SK-N-SH (cell line): ENCODE results near the gene GSC. TPM values are rescaled to one million over a fixed set of nuclear protein-coding genes. Genes with fewer than 3 reads are reported as not detected.

ENCODE experiments used
- CTCF ChIA-PET: fragments of 300-600, 350-600 bp; formaldehyde crosslinking; extraction: SDS; loops from one replicate; lab custom pipeline; 2021; lab: Yijun Ruan, JAX
- POLR2A ChIA-PET: fragments of 350-600 bp; sonication (Branson Sonifier 250); formaldehyde crosslinking; extraction: SDS; loops from one replicate; lab custom pipeline; 2020; ENCODE audit warnings: antibody characterized with exemption, inconsistent platforms; lab: Yijun Ruan, JAX
- DNase-seq: peaks from one replicate; pipeline ENCODE4 v3.0.0; 2012
- H2AFZ ChIP-seq: fragments of 200-600 bp; sonication (generic); 2 replicates; pipeline ENCODE4 v1.8.1; 2016; ENCODE audit warnings: antibody characterized with exemption, mild to moderate bottlenecking, low read depth
- H3F3A ChIP-seq: fragments of 200-600 bp; sonication (generic); replicated peaks from 2 replicates; pipeline ENCODE3; 2016; ENCODE audit warnings: antibody characterized with exemption, mild to moderate bottlenecking; ENCODE audit not compliant: insufficient read depth
- H3K27ac ChIP-seq, 2 experiments: fragments of 200-500 bp in 1 of 2; fragments of 200-600 bp in 1 of 2; sonication (Bioruptor generic) in 1 of 2; sonication (generic), shearing (Covaris generic) in 1 of 2; 2 replicates each; pipeline versions ENCODE4 v1.5.1 to v1.6.1; 2014 to 2016; ENCODE audit warnings: low read depth in 2 of 2, inconsistent platforms in 1 of 2, low read length in 1 of 2, mild to moderate bottlenecking in 1 of 2, mixed read lengths in 1 of 2
- H3K27me3 ChIP-seq: fragments of 200-600 bp; sonication (generic), shearing (Covaris generic); 2 replicates; pipeline ENCODE4 v1.6.1; 2016; ENCODE audit warnings: mixed run types; ENCODE audit not compliant: insufficient read depth
- H3K36me3 ChIP-seq, 2 experiments: fragments of 200-500 bp in 1 of 2; fragments of 200-600 bp in 1 of 2; sonication (Bioruptor generic) in 1 of 2; sonication (generic) in 1 of 2; replicated peaks in 1 of 2; 2 replicates each; pipeline versions ENCODE3 to v1.5.1; 2014 to 2016; ENCODE audit warnings: low read length in 1 of 2, mild to moderate bottlenecking in 1 of 2; ENCODE audit not compliant: insufficient read depth in 2 of 2, control insufficient read depth in 1 of 2
- H3K4me1 ChIP-seq, 2 experiments: fragments of 200-500 bp in 1 of 2; fragments of 200-600 bp in 1 of 2; sonication (Bioruptor generic) in 1 of 2; sonication (generic), shearing (Covaris generic) in 1 of 2; 2 replicates each; pipeline versions ENCODE4 v1.5.1 to v1.6.1; 2014 to 2016; ENCODE audit warnings: low read depth in 1 of 2, low read length in 1 of 2, mixed run types in 1 of 2; ENCODE audit not compliant: insufficient read depth in 2 of 2, control insufficient read depth in 1 of 2
- H3K4me2 ChIP-seq: fragments of 200-600 bp; sonication (generic), shearing (Covaris generic); 2 replicates; pipeline ENCODE4 v1.6.1; 2017; ENCODE audit warnings: mixed run types
- H3K4me3 ChIP-seq, 2 experiments: fragments of 200-500 bp in 1 of 2; fragments of 200-600 bp in 1 of 2; sonication (Bioruptor generic) in 1 of 2; sonication (generic), shearing (Covaris generic) in 1 of 2; 2 replicates each; pipeline versions ENCODE4 v1.5.1 to v1.8.1; 2014 to 2016; ENCODE audit warnings: low read depth in 2 of 2, inconsistent platforms in 1 of 2, low read length in 1 of 2, mild to moderate bottlenecking in 1 of 2, mixed read lengths in 1 of 2, moderate library complexity in 1 of 2
- H3K79me2 ChIP-seq: fragments of 200-600 bp; sonication (generic); 2 replicates; pipeline ENCODE4 v1.8.1; 2017; ENCODE audit warnings: mild to moderate bottlenecking; ENCODE audit not compliant: insufficient read depth
- H3K9ac ChIP-seq: fragments of 200-600 bp; sonication (generic); 2 replicates; pipeline ENCODE4 v1.6.1; 2017; ENCODE audit warnings: mixed run types
- H3K9me2 ChIP-seq: fragments of 200-600 bp; sonication (generic); 2 replicates; pipeline ENCODE4 v1.6.1; 2017; ENCODE audit warnings: mixed run types
- H3K9me3 ChIP-seq: fragments of 200-600 bp; sonication (generic); 2 replicates; pipeline ENCODE4 v1.6.1; 2017; ENCODE audit warnings: mixed run types, mild to moderate bottlenecking, moderate library complexity
- H4K20me1 ChIP-seq: fragments of 200-600 bp; sonication (generic); 2 replicates; pipeline ENCODE4 v1.6.1; 2017; ENCODE audit warnings: mild to moderate bottlenecking, mixed run types; ENCODE audit not compliant: insufficient read depth
- CHD2 ChIP-seq: fragments of 150-350 bp; IDR thresholded peaks from 2 replicates; pipeline ENCODE4 v1.6.1; 2018; ENCODE audit warnings: low read length; ENCODE audit not compliant: partially characterized antibody
- EP300 ChIP-seq, 2 experiments: IDR thresholded peaks; 2 replicates each; pipeline versions ENCODE4 v1.4.0 to v1.6.1; 2012; ENCODE audit warnings: borderline replicate concordance in 1 of 2, low read depth in 1 of 2, low read length in 1 of 2
- FOSL2 ChIP-seq: IDR thresholded peaks from 2 replicates; pipeline ENCODE4 v1.4.0; 2012; ENCODE audit warnings: low read depth, mild to moderate bottlenecking, moderate library complexity, borderline replicate concordance
- FOXJ3 ChIP-seq: sonication (generic); formaldehyde crosslinking; IDR thresholded peaks from 2 replicates; pipeline ENCODE4 v1.5.1; 2020; ENCODE audit warnings: mild to moderate bottlenecking, missing genetic modification reagents
- FOXM1 ChIP-seq: IDR thresholded peaks from 2 replicates; pipeline ENCODE4 v1.4.0; 2012; ENCODE audit warnings: low read depth, mild to moderate bottlenecking
- GABPA ChIP-seq: IDR thresholded peaks from 2 replicates; pipeline ENCODE4 v1.4.0; 2012; ENCODE audit warnings: low read depth, mild to moderate bottlenecking
- JUND ChIP-seq: IDR thresholded peaks from 2 replicates; pipeline ENCODE4 v1.4.0; 2012
- MEF2A ChIP-seq: IDR thresholded peaks from 2 replicates; pipeline ENCODE4 v1.4.0; 2012; ENCODE audit warnings: low read depth, borderline replicate concordance
- MXI1 ChIP-seq: IDR thresholded peaks from 2 replicates; pipeline ENCODE4 v1.6.1; 2012; ENCODE audit warnings: mild to moderate bottlenecking, low read depth, low read length, improper control_type of control experiment
- NFIC ChIP-seq: IDR thresholded peaks from 2 replicates; pipeline ENCODE4 v1.4.0; 2012; ENCODE audit warnings: borderline replicate concordance
- NRF1 ChIP-seq: IDR thresholded peaks from 2 replicates; pipeline ENCODE4 v1.6.1; 2012; ENCODE audit warnings: low read depth, mild to moderate bottlenecking, low read length
- RXRA ChIP-seq: IDR thresholded peaks from 2 replicates; pipeline ENCODE4 v1.4.0; 2012; ENCODE audit warnings: low read depth, mild to moderate bottlenecking, borderline replicate concordance
- SMC3 ChIP-seq: IDR thresholded peaks from 2 replicates; pipeline ENCODE4 v1.6.1; 2012; ENCODE audit warnings: low read depth, low read length, improper control_type of control experiment
- YY1 ChIP-seq: IDR thresholded peaks from 2 replicates; pipeline ENCODE4 v1.4.0; 2012; ENCODE audit warnings: low read depth, mild to moderate bottlenecking
- WGBS: methylation state at CpG from one replicate; pipeline ENCODE4 v1.1.6; 2017; ENCODE audit warnings: low lambda C conversion rate; 5-methylcytosine and 5-hydroxymethylcytosine counted together
- polyA plus RNA-seq, 3 experiments: library from polyadenylated mRNA; depleted of rRNA; stranded (reverse); fragments of >200 nt; gene quantifications; 2 replicates each; pipeline ENCODE4 v1.2.3, GENCODE V29; 2012
- TF ChIP-seq, protein P1 (sequence below): IDR thresholded peaks from 2 replicates; pipeline ENCODE4; 2012
- TF ChIP-seq, protein P2 (sequence below): IDR thresholded peaks from 2 replicates; pipeline ENCODE4 v1.6.1; 2012; ENCODE audit warnings: mild to moderate bottlenecking, low read depth, low read length, moderate library complexity
- TF ChIP-seq, protein P3 (sequence below): fragments of 150-350 bp; IDR thresholded peaks from 2 replicates; pipeline ENCODE4 v1.6.1; 2016; ENCODE audit warnings: mild to moderate bottlenecking, low read depth, low read length

Gene GSC
- polyA plus RNA-seq, 1 of the 3 experiments (the other 2 are of a cell fraction) = 1.3 TPM

DNA sequence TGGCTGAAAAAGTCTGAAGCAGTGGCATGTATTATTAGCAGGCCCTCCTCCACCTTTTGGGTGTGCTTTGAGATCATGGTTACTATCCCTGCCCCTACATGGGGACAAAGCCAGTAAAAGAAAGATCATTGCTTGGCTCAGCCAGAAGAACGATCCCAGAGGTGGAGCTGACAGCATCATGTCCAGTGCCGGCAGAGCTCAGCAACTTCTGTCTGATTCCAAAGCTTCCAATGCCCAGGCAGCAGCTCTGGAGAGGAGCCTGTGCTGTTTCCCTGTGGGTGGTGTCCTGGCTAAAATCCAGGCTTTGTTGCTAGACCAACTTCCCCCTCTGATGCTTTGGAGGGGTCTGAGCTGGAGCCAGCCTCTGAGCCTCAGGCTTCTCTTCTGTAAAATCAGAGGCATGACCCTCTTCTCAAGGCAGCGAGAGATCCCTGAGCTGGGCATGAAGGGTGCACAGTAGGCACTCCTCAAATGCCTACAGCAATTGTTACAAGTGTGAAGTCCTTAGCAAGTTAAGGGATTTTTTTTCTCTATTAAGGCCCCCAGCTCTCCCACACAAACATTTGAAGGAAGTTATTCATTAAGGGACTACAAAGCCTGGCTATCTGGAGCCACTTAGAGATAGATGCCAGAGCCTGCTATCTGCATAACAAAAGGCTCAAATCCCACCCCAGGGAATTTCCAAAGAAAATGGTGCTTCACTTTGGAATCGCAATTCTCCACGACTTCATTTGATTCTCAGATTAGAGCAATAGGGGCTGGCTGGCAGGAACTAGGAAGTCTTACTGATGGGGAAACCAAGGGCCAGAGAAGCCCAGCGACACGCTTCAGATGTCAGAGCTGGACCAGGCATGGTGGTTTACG is 10.9 kb upstream of the GSC start:
- Histone ChIP-seq H3F3A (no peaks in the 10 kb centered on the region), H3K4me3 (no peak overlapping the region), H3K4me1 (peaks cover 0 to 5% of the 10 kb centered on the region in 2 experiments; a peak in 1 of 4 replicates), H3K4me2 (no peak overlapping the region), H3K27ac (no peak overlapping the region), H3K27me3 (no peaks in the 10 kb centered on the region; the same call in 1 of the 2 replicates), H3K36me3 (no peaks in the 10 kb centered on the region), H3K79me2 (no peaks in the 10 kb centered on the region), H4K20me1 (no peaks in the 10 kb centered on the region), H3K9me3 (no peaks in the 10 kb centered on the region), H3K9me2 (no peaks in the 10 kb centered on the region), H3K9ac (no peak overlapping the region)
- WGBS = 43% methylated on average over 6 of the region's 8 CpGs
- CTCF ChIA-PET = no interaction called here
- POLR2A ChIA-PET = no interaction called here
- no peak for TF ChIP-seq FOXM1
- no peak for TF ChIP-seq CHD2
- TF ChIP-seq YY1 = no peak
- no peak for TF ChIP-seq NFIC
- TF ChIP-seq SMC3 = no peak
- TF ChIP-seq EP300 (IDR thresholded peaks at IDR 0.05; ENCODE audit: borderline replicate concordance in 1 of 2, low read depth in 1 of 2, low read length in 1 of 2) = no peak
- no peak for TF ChIP-seq FOXJ3 (CRISPR knock-in tag)
- TF ChIP-seq, protein P1, sequence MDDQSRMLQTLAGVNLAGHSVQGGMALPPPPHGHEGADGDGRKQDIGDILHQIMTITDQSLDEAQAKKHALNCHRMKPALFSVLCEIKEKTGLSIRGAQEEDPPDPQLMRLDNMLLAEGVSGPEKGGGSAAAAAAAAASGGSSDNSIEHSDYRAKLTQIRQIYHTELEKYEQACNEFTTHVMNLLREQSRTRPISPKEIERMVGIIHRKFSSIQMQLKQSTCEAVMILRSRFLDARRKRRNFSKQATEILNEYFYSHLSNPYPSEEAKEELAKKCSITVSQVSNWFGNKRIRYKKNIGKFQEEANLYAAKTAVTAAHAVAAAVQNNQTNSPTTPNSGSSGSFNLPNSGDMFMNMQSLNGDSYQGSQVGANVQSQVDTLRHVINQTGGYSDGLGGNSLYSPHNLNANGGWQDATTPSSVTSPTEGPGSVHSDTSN = no peak
- no peak for TF ChIP-seq NRF1
- TF ChIP-seq GABPA = no peak
- TF ChIP-seq RXRA = no peak
- TF ChIP-seq, all 33 proteins: peak for 0
- no peak overlapping the region for H2AFZ ChIP-seq
- DNase-seq = no peak

DNA sequence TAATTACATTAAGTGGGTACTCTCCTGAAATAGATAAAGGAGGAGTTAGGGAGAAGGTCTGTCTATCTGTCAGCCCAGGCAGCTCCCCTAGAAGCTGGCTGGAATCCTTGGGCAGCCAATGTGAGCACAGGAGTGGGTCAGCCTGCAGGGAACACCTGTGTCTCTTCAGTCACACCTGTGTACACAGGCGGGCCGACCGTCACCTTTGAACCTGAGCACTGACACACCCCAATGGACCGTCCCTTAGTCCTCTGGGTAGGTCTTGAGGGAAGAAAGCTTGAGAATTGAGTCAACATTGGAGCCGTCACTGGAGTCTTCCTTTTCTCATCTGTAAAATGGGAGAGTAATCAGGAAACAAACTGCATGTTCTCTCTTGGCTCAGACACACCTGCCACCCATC is 9.8 kb upstream of the GSC start:
- no peak overlapping the region for H3K9ac ChIP-seq
- POLR2A ChIA-PET = no interaction called here
- H3K27me3 ChIP-seq = no peaks in the 10 kb centered on the region
- H3K79me2 ChIP-seq = no peaks in the 10 kb centered on the region
- H3K36me3 ChIP-seq = no peaks in the 10 kb centered on the region
- TF ChIP-seq, protein P2, sequence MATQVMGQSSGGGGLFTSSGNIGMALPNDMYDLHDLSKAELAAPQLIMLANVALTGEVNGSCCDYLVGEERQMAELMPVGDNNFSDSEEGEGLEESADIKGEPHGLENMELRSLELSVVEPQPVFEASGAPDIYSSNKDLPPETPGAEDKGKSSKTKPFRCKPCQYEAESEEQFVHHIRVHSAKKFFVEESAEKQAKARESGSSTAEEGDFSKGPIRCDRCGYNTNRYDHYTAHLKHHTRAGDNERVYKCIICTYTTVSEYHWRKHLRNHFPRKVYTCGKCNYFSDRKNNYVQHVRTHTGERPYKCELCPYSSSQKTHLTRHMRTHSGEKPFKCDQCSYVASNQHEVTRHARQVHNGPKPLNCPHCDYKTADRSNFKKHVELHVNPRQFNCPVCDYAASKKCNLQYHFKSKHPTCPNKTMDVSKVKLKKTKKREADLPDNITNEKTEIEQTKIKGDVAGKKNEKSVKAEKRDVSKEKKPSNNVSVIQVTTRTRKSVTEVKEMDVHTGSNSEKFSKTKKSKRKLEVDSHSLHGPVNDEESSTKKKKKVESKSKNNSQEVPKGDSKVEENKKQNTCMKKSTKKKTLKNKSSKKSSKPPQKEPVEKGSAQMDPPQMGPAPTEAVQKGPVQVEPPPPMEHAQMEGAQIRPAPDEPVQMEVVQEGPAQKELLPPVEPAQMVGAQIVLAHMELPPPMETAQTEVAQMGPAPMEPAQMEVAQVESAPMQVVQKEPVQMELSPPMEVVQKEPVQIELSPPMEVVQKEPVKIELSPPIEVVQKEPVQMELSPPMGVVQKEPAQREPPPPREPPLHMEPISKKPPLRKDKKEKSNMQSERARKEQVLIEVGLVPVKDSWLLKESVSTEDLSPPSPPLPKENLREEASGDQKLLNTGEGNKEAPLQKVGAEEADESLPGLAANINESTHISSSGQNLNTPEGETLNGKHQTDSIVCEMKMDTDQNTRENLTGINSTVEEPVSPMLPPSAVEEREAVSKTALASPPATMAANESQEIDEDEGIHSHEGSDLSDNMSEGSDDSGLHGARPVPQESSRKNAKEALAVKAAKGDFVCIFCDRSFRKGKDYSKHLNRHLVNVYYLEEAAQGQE = no peak
- TF ChIP-seq FOSL2 = no peak
- TF ChIP-seq, protein P3, sequence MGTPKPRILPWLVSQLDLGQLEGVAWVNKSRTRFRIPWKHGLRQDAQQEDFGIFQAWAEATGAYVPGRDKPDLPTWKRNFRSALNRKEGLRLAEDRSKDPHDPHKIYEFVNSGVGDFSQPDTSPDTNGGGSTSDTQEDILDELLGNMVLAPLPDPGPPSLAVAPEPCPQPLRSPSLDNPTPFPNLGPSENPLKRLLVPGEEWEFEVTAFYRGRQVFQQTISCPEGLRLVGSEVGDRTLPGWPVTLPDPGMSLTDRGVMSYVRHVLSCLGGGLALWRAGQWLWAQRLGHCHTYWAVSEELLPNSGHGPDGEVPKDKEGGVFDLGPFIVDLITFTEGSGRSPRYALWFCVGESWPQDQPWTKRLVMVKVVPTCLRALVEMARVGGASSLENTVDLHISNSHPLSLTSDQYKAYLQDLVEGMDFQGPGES = no peak
- no peak for TF ChIP-seq MXI1
- no peak for TF ChIP-seq MEF2A
- no peak for TF ChIP-seq JUND
- TF ChIP-seq, all 33 proteins: peak for 0
- WGBS = 56% methylated on average over 1 of the region's 5 CpGs
- Histone ChIP-seq H3K9me2 (no peaks in the 10 kb centered on the region), H3K4me2 (no peak overlapping the region), H3K4me1 (peaks cover 0 to 8% of the 10 kb centered on the region in 2 experiments; a peak in 1 of 4 replicates), H3F3A (no peaks in the 10 kb centered on the region), H3K9me3 (no peaks in the 10 kb centered on the region), H3K4me3 (no peak overlapping the region), H4K20me1 (no peaks in the 10 kb centered on the region), H3K27ac (no peak overlapping the region), H2AFZ (no peak overlapping the region)
- CTCF ChIA-PET = interaction anchor here (0.7 to 1.1 kb wide), 2 partner anchors 37 to 320 kb away, joined by 3 read pairs; no protein-coding TSS in a partner anchor
- DNase-seq = no peak
